Endothelial cell of umbilical vein (primary cell): ENCODE measurements around the gene BMPR1A. TPM values are rescaled to one million over a fixed set of nuclear protein-coding genes. Genes with fewer than 3 reads are reported as not detected.

Experiments used
- BruUV-seq: library from RNA; stranded (reverse); fragments of 400-500 nt; replicated peaks from 2 replicates; lab custom pipeline; 2021; lab: Mats Ljungman, UMichigan
- CTCF ChIA-PET: fragments of 300-600, 350-600 bp; sonication (Branson Sonifier 250); formaldehyde crosslinking; loops from one replicate; lab custom pipeline; 2021; ENCODE audit warnings: antibody characterized with exemption, inconsistent platforms; lab: Charles Lee
- POLR2A ChIA-PET: fragments of 300-600, 350-600 bp; sonication (Branson Sonifier 250); formaldehyde crosslinking; loops from one replicate; lab custom pipeline; 2021; ENCODE audit warnings: antibody characterized with exemption, inconsistent platforms; lab: Charles Lee
- DNase-seq: peaks from one replicate; pipeline ENCODE4 v3.0.0-alpha.2; 2011; ENCODE audit warnings: low read depth, low spot score
- FAIRE-seq: peaks from 2 replicates; lab custom pipeline; 2011; peaks lifted over from hg19 to GRCh38; lab: Jason Lieb, UNC
- H2AFZ ChIP-seq: 2 replicates; pipeline ENCODE4 v1.6.0; 2012; ENCODE audit warnings: low read depth, low read length, control low read depth, inconsistent platforms
- H3K27ac ChIP-seq: 2 replicates; pipeline ENCODE4 v1.5.1; 2011; ENCODE audit warnings: low read depth, mild to moderate bottlenecking, control low read depth, low read length, moderate library complexity; ENCODE audit not compliant: insufficient read depth
- H3K27me3 ChIP-seq, 2 experiments: 2 replicates each; pipeline versions ENCODE4 v1.6.0 to v1.6.1; 2011; ENCODE audit warnings: low read length in 2 of 2, mixed read lengths in 1 of 2; ENCODE audit not compliant: control insufficient read depth in 2 of 2, insufficient read depth in 2 of 2
- H3K36me3 ChIP-seq, 2 experiments: 2 replicates in 1 of 2; 3 replicates in 1 of 2; pipeline ENCODE4 v1.5.1; 2011; ENCODE audit warnings: low read length in 2 of 2, mild to moderate bottlenecking in 1 of 2, moderate library complexity in 1 of 2; ENCODE audit not compliant: control insufficient read depth in 2 of 2, insufficient read depth in 2 of 2; ENCODE audit errors: extremely low read depth in 1 of 2
- H3K4me1 ChIP-seq: 3 replicates; pipeline ENCODE4 v1.5.1; 2011; ENCODE audit warnings: mild to moderate bottlenecking, low read length; ENCODE audit not compliant: control insufficient read depth, insufficient read depth; ENCODE audit errors: extremely low read depth
- H3K4me2 ChIP-seq: 2 replicates; pipeline ENCODE4 v1.6.1; 2011; ENCODE audit warnings: low read length, control low read depth, mixed read lengths; ENCODE audit not compliant: insufficient read depth
- H3K4me3 ChIP-seq, 3 experiments: fragments of 200-600 bp in 1 of 3; sonication (generic), shearing (Covaris generic) in 1 of 3; replicated peaks in 1 of 3; 2 replicates each; pipeline ENCODE4 v1.5.1; 2011 to 2016; ENCODE audit warnings: control low read depth in 3 of 3, low read length in 3 of 3, mild to moderate bottlenecking in 2 of 3, inconsistent platforms in 1 of 3, low read depth in 1 of 3, moderate library complexity in 1 of 3; ENCODE audit not compliant: insufficient read depth in 1 of 3
- H3K79me2 ChIP-seq: 2 replicates; pipeline ENCODE4 v1.6.0; 2012; ENCODE audit warnings: low read length, inconsistent platforms; ENCODE audit not compliant: control insufficient read depth, insufficient read depth
- H3K9ac ChIP-seq: replicated peaks from 2 replicates; pipeline ENCODE3; 2011; ENCODE audit warnings: low read length, control low read depth; ENCODE audit not compliant: insufficient read depth; ENCODE audit errors: extremely low read depth
- H3K9me1 ChIP-seq: replicated peaks from 3 replicates; pipeline ENCODE4 v1.6.0; 2011; ENCODE audit warnings: mild to moderate bottlenecking, low read length; ENCODE audit not compliant: control insufficient read depth, insufficient read depth; ENCODE audit errors: extremely low read depth
- H3K9me3 ChIP-seq: replicated peaks from 2 replicates; pipeline ENCODE4 v1.5.1; 2012; ENCODE audit warnings: low read length, inconsistent platforms; ENCODE audit not compliant: control insufficient read depth, insufficient read depth
- H4K20me1 ChIP-seq: replicated peaks from 2 replicates; pipeline ENCODE3; 2011; ENCODE audit warnings: mild to moderate bottlenecking, low read length; ENCODE audit not compliant: control insufficient read depth, insufficient read depth; ENCODE audit errors: extremely low read depth
- EZH2 ChIP-seq: IDR thresholded peaks from 2 replicates; pipeline ENCODE4 v1.6.1; 2012; ENCODE audit warnings: borderline replicate concordance, low read depth, mild to moderate bottlenecking, moderate library complexity, low read length, inconsistent platforms; ENCODE audit not compliant: severe bottlenecking
- FOS ChIP-seq: IDR thresholded peaks from 2 replicates; pipeline ENCODE4 v1.6.1; 2011; ENCODE audit warnings: mild to moderate bottlenecking, low read length, moderate library complexity, borderline replicate concordance; ENCODE audit not compliant: insufficient read depth
- GATA2 ChIP-seq: IDR thresholded peaks from 2 replicates; pipeline ENCODE4 v1.7.0; 2011; ENCODE audit warnings: low read depth, mild to moderate bottlenecking, moderate library complexity, mixed read lengths, low read length; ENCODE audit not compliant: insufficient read length, insufficient read depth
- JUN ChIP-seq: IDR thresholded peaks from 2 replicates; pipeline ENCODE4 v1.6.1; 2011; ENCODE audit warnings: borderline replicate concordance, low read depth; ENCODE audit not compliant: insufficient read length, insufficient read depth
- MAX ChIP-seq: IDR thresholded peaks from 2 replicates; pipeline ENCODE4 v1.6.1; 2011; ENCODE audit not compliant: insufficient read depth, insufficient read length
- MYC ChIP-seq: IDR thresholded peaks from one replicate; pipeline ENCODE4 v1.6.1; 2011; ENCODE audit warnings: mild to moderate bottlenecking, low read depth, low read length
- POLR2A ChIP-seq: IDR thresholded peaks from 2 replicates; pipeline ENCODE4 v1.6.1; 2012; ENCODE audit warnings: low read depth, mild to moderate bottlenecking, control low read depth, low read length
- POLR2AphosphoS5 ChIP-seq: IDR thresholded peaks from 2 replicates; pipeline ENCODE4 v1.6.1; 2012; ENCODE audit warnings: low read depth, mild to moderate bottlenecking, control low read depth, low read length, moderate library complexity; ENCODE audit not compliant: insufficient read depth
- dilution Hi-C: fragments of 300-500 bp; cut with MboI; formaldehyde crosslinking; loops from one replicate; pipeline ENCODE4 v1.15.0; 2019; ENCODE audit warnings: low sequenced_read_pairs; ENCODE audit not compliant: extremely low pct_ligation_motif_present
- intact Hi-C: fragments of 100-400 bp; cut with micrococcal nuclease; formaldehyde crosslinking; loops from one replicate; pipeline ENCODE4 v1.10.0; 2022
- polyA plus RNA-seq, 4 experiments: library from polyadenylated mRNA; depleted of rRNA in 3 of 4; stranded (reverse) in 3 of 4; unstranded in 1 of 4; fragments of >200 nt; gene quantifications; 2 replicates each; pipeline versions ENCODE4 v1.2.1 to v1.2.3, GENCODE V29; 2011 to 2012; ENCODE audit warnings: missing spikeins in 1 of 4
- total RNA-seq: library from RNA; stranded (reverse); gene quantifications from 2 replicates; pipeline ENCODE4 v1.2.3, GENCODE V29; 2021
- TF ChIP-seq, protein P1 (sequence below), 2 donors: IDR thresholded peaks; 1 replicate in 1 of 2; 2 replicates in 1 of 2; pipeline ENCODE4 v1.5.1; 2011; ENCODE audit warnings: low read length in 2 of 2, mild to moderate bottlenecking in 2 of 2, moderate library complexity in 2 of 2, control low read depth in 1 of 2, inconsistent platforms in 1 of 2, low read depth in 1 of 2; ENCODE audit not compliant: insufficient read depth in 1 of 2; ENCODE audit errors: extremely low read depth in 1 of 2

BMPR1A gene
- total and polyA plus RNA-seq, 2 donors (not counting 3 experiments of a cell fraction or from before 2014, with no cell fraction given): not detected

DNA sequence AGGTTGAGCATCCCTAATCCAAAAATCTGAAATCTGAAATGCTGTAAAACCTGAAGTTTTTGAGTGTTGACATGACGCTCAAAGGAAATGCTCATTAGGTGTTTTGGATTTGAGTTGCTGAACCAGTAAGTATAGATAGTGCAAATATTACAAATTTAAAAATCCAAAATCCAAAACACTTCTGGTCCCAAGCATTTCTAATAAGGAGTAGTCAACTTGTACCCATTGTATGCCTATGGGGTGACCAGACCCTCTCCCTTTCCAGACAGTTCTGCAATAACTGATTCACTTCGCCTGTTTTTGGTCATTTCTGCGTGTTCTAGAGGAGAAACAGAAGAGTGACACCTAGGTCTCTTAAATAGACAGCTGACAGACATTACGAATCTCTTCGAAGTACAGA is 110.7 kb downstream of the BMPR1A start:
- no peak for DNase-seq
- Histone ChIP-seq H3K79me2 (no peaks in the 10 kb centered on the region), H3K9ac (no peak overlapping the region), H2AFZ (no peak overlapping the region), H3K9me1 (no peaks in the 10 kb centered on the region), H3K4me3 (no peak overlapping the region), H3K4me2 (no peak overlapping the region), H3K27ac (no peak overlapping the region), H4K20me1 (no peaks in the 10 kb centered on the region), H3K36me3 (no peaks in the 10 kb centered on the region), H3K4me1 (peaks cover 12% of the 10 kb centered on the region), H3K9me3 (no peaks in the 10 kb centered on the region), H3K27me3 (peaks cover 17 to 18% of the 10 kb centered on the region in 2 experiments)
- ChIA-PET POLR2A (no interaction called here), CTCF (no interaction called here)
- no peak for FAIRE-seq
- no peak for TF ChIP-seq POLR2A
- TF ChIP-seq, protein P1, sequence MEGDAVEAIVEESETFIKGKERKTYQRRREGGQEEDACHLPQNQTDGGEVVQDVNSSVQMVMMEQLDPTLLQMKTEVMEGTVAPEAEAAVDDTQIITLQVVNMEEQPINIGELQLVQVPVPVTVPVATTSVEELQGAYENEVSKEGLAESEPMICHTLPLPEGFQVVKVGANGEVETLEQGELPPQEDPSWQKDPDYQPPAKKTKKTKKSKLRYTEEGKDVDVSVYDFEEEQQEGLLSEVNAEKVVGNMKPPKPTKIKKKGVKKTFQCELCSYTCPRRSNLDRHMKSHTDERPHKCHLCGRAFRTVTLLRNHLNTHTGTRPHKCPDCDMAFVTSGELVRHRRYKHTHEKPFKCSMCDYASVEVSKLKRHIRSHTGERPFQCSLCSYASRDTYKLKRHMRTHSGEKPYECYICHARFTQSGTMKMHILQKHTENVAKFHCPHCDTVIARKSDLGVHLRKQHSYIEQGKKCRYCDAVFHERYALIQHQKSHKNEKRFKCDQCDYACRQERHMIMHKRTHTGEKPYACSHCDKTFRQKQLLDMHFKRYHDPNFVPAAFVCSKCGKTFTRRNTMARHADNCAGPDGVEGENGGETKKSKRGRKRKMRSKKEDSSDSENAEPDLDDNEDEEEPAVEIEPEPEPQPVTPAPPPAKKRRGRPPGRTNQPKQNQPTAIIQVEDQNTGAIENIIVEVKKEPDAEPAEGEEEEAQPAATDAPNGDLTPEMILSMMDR (IDR thresholded peaks at IDR 0.05; ENCODE audit: extremely low read depth in 1 of 2, insufficient read depth in 1 of 2, low read depth in 1 of 2, low read length in 2 of 2): no peak
- TF ChIP-seq EZH2: no peak
- no peak for TF ChIP-seq POLR2AphosphoS5
- TF ChIP-seq MYC: no peak
- no peak for TF ChIP-seq JUN
- no peak for TF ChIP-seq GATA2
- TF ChIP-seq FOS: no peak
- no peak for TF ChIP-seq MAX
- no TSS peak for BruUV-seq
- intact Hi-C loops (no loop called here), dilution Hi-C loops (no loop called here)
